Large intestine (tissue), 3 donors: ENCODE measurements around the gene UGT1A7. TPM values are rescaled to one million over a fixed set of nuclear protein-coding genes. Genes with fewer than 3 reads are reported as not detected.

Source experiments
- DNase-seq, 2 donors: peaks; one replicate each; pipeline versions ENCODE4 v3.0.0 to v3.0.0-alpha.2; 2013
- H3K27ac ChIP-seq: one replicate; pipeline ENCODE4 v1.5.1; 2013; ENCODE audit warnings: low read length
- H3K27me3 ChIP-seq: 2 replicates; pipeline ENCODE4 v1.6.1; 2013; ENCODE audit warnings: low read length; ENCODE audit not compliant: control insufficient read depth, insufficient read depth
- H3K36me3 ChIP-seq: 2 replicates; pipeline ENCODE4 v1.6.1; 2013; ENCODE audit warnings: low read length; ENCODE audit not compliant: control insufficient read depth, insufficient read depth
- H3K4me1 ChIP-seq: one replicate; pipeline ENCODE4 v1.6.1; 2013; ENCODE audit warnings: low read length; ENCODE audit not compliant: control insufficient read depth, insufficient read depth
- H3K4me3 ChIP-seq: one replicate; pipeline ENCODE4 v1.5.1; 2013; ENCODE audit warnings: low read length
- H3K9me3 ChIP-seq: one replicate; pipeline ENCODE4 v1.6.1; 2013; ENCODE audit warnings: mild to moderate bottlenecking, low read depth, low read length, moderate library complexity; ENCODE audit not compliant: control insufficient read depth
- WGBS: methylation state at CpG from one replicate; pipeline ENCODE4 v1.1.5; 2013; ENCODE audit warnings: low lambda C conversion rate; ENCODE audit not compliant: insufficient coverage; 5-methylcytosine and 5-hydroxymethylcytosine counted together
- polyA plus RNA-seq: library from polyadenylated mRNA; unstranded; fragments of 120-200 nt; gene quantifications from one replicate; pipeline ENCODE4 v1.2.1, GENCODE V29; 2013

The UGT1A7 gene
- polyA plus RNA-seq, 1 donor: not detected

GRCh38 chr2:233807966-233808935 lies 126.5 kb downstream of the UGT1A7 start:
- no peak for DNase-seq
- WGBS: no CpG with 5 or more reads among the region's 10 CpGs
- H3K4me3 ChIP-seq: no peak overlapping the region
- H3K27ac ChIP-seq: no peak overlapping the region
- no peaks in the 10 kb centered on the region for H3K27me3 ChIP-seq
- H3K9me3 ChIP-seq: no peaks in the 10 kb centered on the region
- no peaks in the 10 kb centered on the region for H3K36me3 ChIP-seq
- no peaks in the 10 kb centered on the region for H3K4me1 ChIP-seq

DNA sequence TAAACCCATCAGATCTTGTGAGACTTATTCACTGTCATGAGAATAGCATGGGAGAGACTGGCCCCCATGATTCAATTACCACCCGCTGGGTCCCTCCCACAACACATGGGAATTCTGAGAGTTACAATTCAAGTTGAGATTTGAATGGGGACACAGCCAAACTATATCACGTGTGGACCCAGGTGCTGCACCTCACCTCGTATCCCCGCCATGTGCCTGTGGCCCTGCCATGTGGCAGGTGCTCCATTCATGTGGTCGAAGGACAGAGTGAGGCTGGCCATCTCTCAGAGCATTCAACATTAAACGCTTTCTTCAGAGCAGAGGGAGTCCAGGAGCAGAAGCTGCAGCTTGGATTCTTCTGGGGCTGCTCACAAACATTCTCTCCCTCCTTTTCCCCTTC lies 128.7 kb downstream of the UGT1A7 start:
- no peak for DNase-seq
- no peaks in the 10 kb centered on the region for H3K36me3 ChIP-seq
- no peak overlapping the region for H3K4me3 ChIP-seq
- no peaks in the 10 kb centered on the region for H3K9me3 ChIP-seq
- H3K4me1 ChIP-seq: no peaks in the 10 kb centered on the region
- no CpG with 5 or more reads among the region's 6 CpGs for WGBS
- no peak overlapping the region for H3K27ac ChIP-seq
- no peaks in the 10 kb centered on the region for H3K27me3 ChIP-seq

DNA sequence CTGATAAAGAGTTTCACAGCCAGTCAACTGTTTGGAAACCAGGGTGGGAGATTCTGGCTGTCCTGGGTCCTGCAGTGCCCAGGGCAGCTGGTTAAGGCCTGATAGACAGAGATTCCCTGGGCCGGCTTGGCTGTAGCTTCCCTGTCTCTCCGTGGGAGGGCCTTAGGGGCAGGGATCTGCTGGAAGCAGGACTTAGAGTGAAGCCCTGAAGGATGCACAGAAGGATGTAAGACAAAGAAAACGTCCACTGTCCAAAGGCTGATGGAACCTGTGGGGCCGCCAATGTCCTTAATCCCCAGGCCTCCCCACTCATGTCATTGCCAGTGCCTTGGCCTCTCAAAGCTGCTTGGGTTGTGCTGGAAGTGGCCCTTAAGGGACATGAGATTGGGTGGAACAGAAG lies 129.4 kb downstream of the UGT1A7 start:
- no CpG with 5 or more reads among the region's 4 CpGs for WGBS
- DNase-seq: no peak
- no peaks in the 10 kb centered on the region for H3K9me3 ChIP-seq
- no peaks in the 10 kb centered on the region for H3K27me3 ChIP-seq
- no peaks in the 10 kb centered on the region for H3K4me1 ChIP-seq
- H3K4me3 ChIP-seq: no peak overlapping the region
- H3K27ac ChIP-seq: no peak overlapping the region
- H3K36me3 ChIP-seq: no peaks in the 10 kb centered on the region

DNA sequence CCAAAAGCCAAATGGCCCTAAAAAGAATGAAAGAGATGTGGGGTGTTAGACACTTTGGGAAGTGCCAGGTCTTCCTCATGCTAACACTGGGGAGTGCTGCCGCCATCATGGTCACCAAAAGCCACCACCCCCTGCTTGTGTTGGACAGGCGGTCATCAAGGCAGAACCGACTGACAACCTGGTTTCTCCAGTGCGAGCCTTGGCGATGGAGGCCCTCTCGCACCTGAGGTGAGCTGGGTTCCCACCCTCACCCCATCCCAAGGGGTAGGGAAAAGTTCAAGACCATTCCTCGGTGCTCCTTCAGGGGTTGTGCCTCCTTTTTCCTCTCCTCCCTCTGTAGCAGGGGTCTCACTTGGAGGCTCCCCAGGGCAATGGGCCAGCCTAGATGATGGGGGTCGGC lies 130.0 kb downstream of the UGT1A7 start:
- H3K36me3 ChIP-seq: no peaks in the 10 kb centered on the region
- no peaks in the 10 kb centered on the region for H3K27me3 ChIP-seq
- H3K9me3 ChIP-seq: no peaks in the 10 kb centered on the region
- no peak overlapping the region for H3K27ac ChIP-seq
- no CpG with 5 or more reads among the region's 8 CpGs for WGBS
- H3K4me1 ChIP-seq: peaks cover 6% of the 10 kb centered on the region
- no peak for DNase-seq
- no peak overlapping the region for H3K4me3 ChIP-seq

- Histone ChIP-seq H3K36me3 (no peaks in the 10 kb centered on the region), H3K27ac (no peak overlapping the region), H3K4me3 (no peak overlapping the region), H3K4me1 (peaks cover 21% of the 10 kb centered on the region), H3K27me3 (no peaks in the 10 kb centered on the region), H3K9me3 (no peaks in the 10 kb centered on the region)
- 40% methylated on average over 1 of the region's 3 CpGs for WGBS
- DNase-seq: no peak
Observed at GRCh38 chr2:233813236-233814055, 131.7 kb downstream of the UGT1A7 start.

- WGBS: no CpG with 5 or more reads among the region's 2 CpGs
- Histone ChIP-seq H3K27ac (no peak overlapping the region), H3K9me3 (no peaks in the 10 kb centered on the region), H3K4me3 (no peak overlapping the region), H3K4me1 (peaks cover 24% of the 10 kb centered on the region), H3K27me3 (no peaks in the 10 kb centered on the region), H3K36me3 (no peaks in the 10 kb centered on the region)
- no peak for DNase-seq
Observed at GRCh38 chr2:233814056-233814835, 132.5 kb downstream of the UGT1A7 start.

DNA sequence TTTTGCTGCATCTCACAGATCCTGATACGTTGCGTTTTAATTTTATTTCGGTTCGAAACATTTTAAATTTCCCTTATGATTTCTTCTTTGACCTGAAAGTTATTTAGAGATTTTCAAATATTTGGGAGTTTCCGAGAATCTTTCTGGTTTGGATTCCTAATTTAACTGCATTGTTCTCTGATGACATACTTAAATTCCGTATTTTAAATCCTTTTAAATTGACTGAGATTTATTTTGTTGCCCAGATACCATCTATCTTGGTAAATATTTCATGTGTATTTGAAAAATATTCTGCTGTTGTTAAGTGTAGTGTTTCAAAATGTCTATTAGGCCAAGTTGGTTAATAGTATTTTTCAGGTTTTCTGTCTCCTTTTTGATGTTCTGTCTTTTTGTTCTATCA lies 134.2 kb downstream of the UGT1A7 start:
- H3K27me3 ChIP-seq: no peaks in the 10 kb centered on the region
- peaks cover 24% of the 10 kb centered on the region for H3K4me1 ChIP-seq
- 100% methylated on average over 4 of the region's 6 CpGs for WGBS
- H3K27ac ChIP-seq: no peak overlapping the region
- no peaks in the 10 kb centered on the region for H3K36me3 ChIP-seq
- no peaks in the 10 kb centered on the region for H3K9me3 ChIP-seq
- no peak for DNase-seq
- no peak overlapping the region for H3K4me3 ChIP-seq

- WGBS: no CpG with 5 or more reads among the region's 2 CpGs
- H3K36me3 ChIP-seq: no peaks in the 10 kb centered on the region
- no peak for DNase-seq
- H3K9me3 ChIP-seq: no peaks in the 10 kb centered on the region
- H3K27ac ChIP-seq: peak overlapping the region; percentile 58
- H3K4me3 ChIP-seq: no peak overlapping the region
- H3K4me1 ChIP-seq: peaks cover 24% of the 10 kb centered on the region
- H3K27me3 ChIP-seq: no peaks in the 10 kb centered on the region
Observed at GRCh38 chr2:233816334-233816733, 134.6 kb downstream of the UGT1A7 start.

- DNase-seq: peak; percentile 62 to 82
- Histone ChIP-seq H3K27me3 (no peaks in the 10 kb centered on the region), H3K4me1 (peaks cover 24% of the 10 kb centered on the region), H3K4me3 (no peak overlapping the region), H3K27ac (peak overlapping the region; percentile 58), H3K9me3 (no peaks in the 10 kb centered on the region), H3K36me3 (no peaks in the 10 kb centered on the region)
- WGBS: no CpG with 5 or more reads among the region's 4 CpGs
Observed at GRCh38 chr2:233816771-233817170, 135.1 kb downstream of the UGT1A7 start.

GRCh38 chr2:233817361-233817911 lies 135.7 kb downstream of the UGT1A7 start:
- no peaks in the 10 kb centered on the region for H3K9me3 ChIP-seq
- DNase-seq: peak; percentile 37 to 72
- no peaks in the 10 kb centered on the region for H3K27me3 ChIP-seq
- no peak overlapping the region for H3K4me3 ChIP-seq
- H3K27ac ChIP-seq: peak overlapping the region; percentile 58
- no peaks in the 10 kb centered on the region for H3K36me3 ChIP-seq
- peaks cover 24% of the 10 kb centered on the region for H3K4me1 ChIP-seq
- no CpG with 5 or more reads among the region's 3 CpGs for WGBS
